ENCODE measurements around the gene ASS1. TPM values are rescaled to one million over a fixed set of nuclear protein-coding genes. Genes with fewer than 3 reads are reported as not detected.

The ASS1 gene
- polyA plus RNA-seq, 6 donors from 2014 or later: not detected

GRCh38 chr9:130424595-130425454 lies 19.9 kb upstream of the ASS1 start:
- DNase-seq (no peak), ATAC-seq (ENCODE audit: low read depth in 2 of 2) (no peak)
- peaks cover 0 to 5% (median under 1%) of the 10 kb centered on the region in 7 donors for H3K9me3 Mint-ChIP-seq
- H3K4me1 Mint-ChIP-seq: no peaks in the 10 kb centered on the region
- H3K36me3 Mint-ChIP-seq: peaks cover 0 to 3% of the 10 kb centered on the region in 2 donors
- H3K27ac Mint-ChIP-seq: no peak overlapping the region
- peaks cover 2 to 35% (median 15%) of the 10 kb centered on the region in 3 donors for H3K27me3 Mint-ChIP-seq
- H3K4me3 Mint-ChIP-seq: no peak overlapping the region

DNA sequence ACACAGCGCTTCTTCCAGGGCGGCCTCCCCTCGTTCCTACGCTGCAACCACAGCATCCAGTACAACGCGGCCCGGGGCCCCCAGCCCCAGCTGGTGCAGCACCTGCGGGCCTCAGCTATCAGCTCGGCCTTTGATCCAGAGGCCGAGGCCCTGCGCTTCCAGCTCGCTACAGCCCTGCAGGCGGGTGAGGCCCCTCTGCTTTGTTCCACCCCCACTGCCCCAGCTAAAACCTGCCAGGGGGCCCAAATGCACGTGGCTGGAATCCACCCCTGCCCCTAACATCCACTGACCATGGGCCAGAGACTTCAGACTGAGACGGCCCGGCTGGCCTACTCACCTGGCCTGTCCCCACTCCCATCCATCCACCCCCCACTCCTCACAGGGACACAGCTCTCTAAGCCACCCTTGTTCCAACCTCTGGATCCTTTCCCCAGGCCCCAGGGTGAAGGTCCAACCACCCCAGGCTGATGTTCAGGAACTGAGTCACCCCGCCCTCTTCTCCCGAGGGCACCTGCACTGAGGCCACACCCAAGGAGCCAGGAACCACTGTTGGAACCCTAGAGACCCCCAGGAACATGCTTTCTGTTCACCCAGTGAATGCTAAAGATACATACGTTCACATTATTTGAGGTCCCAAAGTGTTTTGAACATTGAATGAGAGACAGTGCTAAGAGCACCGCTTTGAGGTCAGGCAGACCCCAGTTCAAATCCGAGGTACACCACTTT lies 18.9 kb upstream of the ASS1 start:
- Mint-ChIP-seq H3K4me1 (no peaks in the 10 kb centered on the region), H3K36me3 (peaks cover 0 to 14% of the 10 kb centered on the region in 2 donors), H3K4me3 (peak overlapping the region in 1 of 8 donors; percentile 22), H3K27me3 (peaks cover 4 to 45% (median 26%) of the 10 kb centered on the region in 3 donors), H3K27ac (no peak overlapping the region), H3K9me3 (peaks cover 0 to 8% (median 5%) of the 10 kb centered on the region in 7 donors)
- no peak for ATAC-seq (ENCODE audit: low read depth in 2 of 2)
- no peak for DNase-seq

- Mint-ChIP-seq H3K27me3 (peaks cover 4 to 47% (median 26%) of the 10 kb centered on the region in 3 donors), H3K4me1 (no peaks in the 10 kb centered on the region), H3K27ac (no peak overlapping the region), H3K36me3 (peaks cover 0 to 14% of the 10 kb centered on the region in 2 donors), H3K4me3 (no peak overlapping the region), H3K9me3 (peaks cover 0 to 10% (median 5%) of the 10 kb centered on the region in 7 donors)
- ATAC-seq (ENCODE audit: low read depth in 2 of 2): no peak
- DNase-seq: no peak
These were observed 18.3 kb upstream of the ASS1 start for GRCh38 chr9:130426467-130426773.

- ATAC-seq (ENCODE audit: low read depth in 2 of 2): no peak
These were observed 17.9 kb upstream of the ASS1 start for GRCh38 chr9:130426883-130427282.

GRCh38 chr9:130427326-130427725 lies 17.4 kb upstream of the ASS1 start:
- Mint-ChIP-seq H3K4me3 (no peak overlapping the region), H3K4me1 (peaks cover 0 to 2% (median 1%) of the 10 kb centered on the region in 3 donors), H3K9me3 (peaks cover 0 to 10% (median 5%) of the 10 kb centered on the region in 7 donors), H3K27ac (no peak overlapping the region), H3K36me3 (peaks cover 0 to 14% of the 10 kb centered on the region in 2 donors), H3K27me3 (peaks cover 4 to 47% (median 29%) of the 10 kb centered on the region in 3 donors)
- DNase-seq: no peak
- ATAC-seq (ENCODE audit: low read depth in 2 of 2): no peak

More at GRCh38 chr9:130426883-130427282, 17.9 kb upstream of the ASS1 start:
- peaks cover 0 to 10% (median 5%) of the 10 kb centered on the region in 7 donors for H3K9me3 Mint-ChIP-seq
- H3K27me3 Mint-ChIP-seq: peaks cover 4 to 47% (median 28%) of the 10 kb centered on the region in 3 donors
- no peak overlapping the region for H3K27ac Mint-ChIP-seq
- H3K4me3 Mint-ChIP-seq: no peak overlapping the region
- H3K4me1 Mint-ChIP-seq: no peaks in the 10 kb centered on the region
- DNase-seq: no peak
- H3K36me3 Mint-ChIP-seq: peaks cover 0 to 14% of the 10 kb centered on the region in 2 donors

DNA sequence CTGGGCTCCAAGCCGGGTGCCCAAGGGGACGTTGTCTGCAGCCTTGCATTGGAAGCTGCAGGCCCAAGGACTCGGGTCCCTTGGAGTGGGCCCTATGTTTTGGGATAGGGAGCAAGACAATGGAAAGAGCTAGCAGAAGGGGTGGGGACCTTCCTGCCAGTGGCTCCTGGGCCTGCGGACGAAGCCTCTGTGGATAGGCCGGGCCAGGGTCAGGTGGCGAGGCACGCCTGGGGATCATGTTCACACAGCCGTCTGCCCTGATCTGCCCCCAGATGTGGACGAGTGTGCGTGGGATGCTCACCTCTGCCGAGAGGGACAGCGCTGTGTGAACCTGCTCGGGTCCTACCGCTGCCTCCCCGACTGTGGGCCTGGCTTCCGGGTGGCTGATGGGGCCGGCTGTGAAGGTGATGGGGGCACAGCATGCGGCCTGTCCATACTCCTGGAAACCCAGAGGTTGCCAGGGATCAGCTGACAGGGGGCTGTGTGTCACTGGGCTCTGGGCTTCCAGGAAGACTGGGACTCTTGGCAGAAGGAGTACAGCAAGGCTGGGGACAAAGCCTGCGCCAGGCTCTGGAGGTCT lies 16.6 kb upstream of the ASS1 start:
- H3K4me1 Mint-ChIP-seq: peaks cover 4 to 7% (median 5%) of the 10 kb centered on the region in 3 donors
- H3K36me3 Mint-ChIP-seq: peaks cover 0 to 14% of the 10 kb centered on the region in 2 donors
- no peak for ATAC-seq (ENCODE audit: low read depth in 2 of 2)
- no peak overlapping the region for H3K4me3 Mint-ChIP-seq
- H3K27ac Mint-ChIP-seq: peak overlapping the region in 1 of 6 donors; percentile 78
- H3K9me3 Mint-ChIP-seq: peaks cover 0 to 10% (median 5%) of the 10 kb centered on the region in 7 donors
- DNase-seq: no peak
- H3K27me3 Mint-ChIP-seq: peaks cover 4 to 46% (median 35%) of the 10 kb centered on the region in 3 donors

- Mint-ChIP-seq H3K27ac (peak overlapping the region in 1 of 6 donors; percentile 24), H3K4me1 (peaks cover 5 to 7% (median 7%) of the 10 kb centered on the region in 3 donors), H3K9me3 (peaks cover 0 to 10% (median 5%) of the 10 kb centered on the region in 7 donors), H3K4me3 (no peak overlapping the region), H3K36me3 (peaks cover 0 to 14% of the 10 kb centered on the region in 2 donors), H3K27me3 (peaks cover 8 to 52% (median 46%) of the 10 kb centered on the region in 3 donors)
- no peak for ATAC-seq (ENCODE audit: low read depth in 2 of 2)
- no peak for DNase-seq
These were observed 15.4 kb upstream of the ASS1 start for GRCh38 chr9:130429381-130429780.

GRCh38 chr9:130429831-130430230 lies 14.9 kb upstream of the ASS1 start:
- DNase-seq: no peak
- H3K27ac Mint-ChIP-seq: peak overlapping the region in 1 of 6 donors; percentile 24
- H3K4me1 Mint-ChIP-seq: peaks cover 5 to 8% (median 7%) of the 10 kb centered on the region in 3 donors
- H3K27me3 Mint-ChIP-seq: peaks cover 10 to 52% (median 50%) of the 10 kb centered on the region in 3 donors
- H3K9me3 Mint-ChIP-seq: peaks cover 0 to 10% (median 5%) of the 10 kb centered on the region in 7 donors
- H3K36me3 Mint-ChIP-seq: peaks cover 0 to 14% of the 10 kb centered on the region in 2 donors
- no peak overlapping the region for H3K4me3 Mint-ChIP-seq
- ATAC-seq (ENCODE audit: low read depth in 2 of 2): no peak

DNA sequence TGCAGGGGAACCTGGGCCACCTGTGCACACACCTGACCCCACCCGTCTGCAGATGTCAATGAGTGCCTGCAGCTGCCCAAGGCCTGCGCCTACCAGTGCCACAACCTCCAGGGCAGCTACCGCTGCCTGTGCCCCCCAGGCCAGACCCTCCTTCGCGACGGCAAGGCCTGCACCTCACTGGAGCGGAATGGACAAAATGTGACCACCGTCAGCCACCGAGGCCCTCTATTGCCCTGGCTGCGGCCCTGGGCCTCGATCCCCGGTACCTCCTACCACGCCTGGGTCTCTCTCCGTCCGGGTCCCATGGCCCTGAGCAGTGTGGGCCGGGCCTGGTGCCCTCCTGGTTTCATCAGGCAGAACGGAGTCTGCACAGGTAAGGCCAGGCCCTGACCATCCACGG lies 14.5 kb upstream of the ASS1 start:
- H3K27ac Mint-ChIP-seq: no peak overlapping the region
- no peak for DNase-seq
- ATAC-seq (ENCODE audit: low read depth in 2 of 2): no peak
- peaks cover 13 to 55% (median 55%) of the 10 kb centered on the region in 3 donors for H3K27me3 Mint-ChIP-seq
- H3K4me3 Mint-ChIP-seq: no peak overlapping the region
- H3K36me3 Mint-ChIP-seq: peaks cover 0 to 14% of the 10 kb centered on the region in 2 donors
- H3K4me1 Mint-ChIP-seq: peaks cover 5 to 8% (median 7%) of the 10 kb centered on the region in 3 donors
- H3K9me3 Mint-ChIP-seq: peaks cover 0 to 10% (median 5%) of the 10 kb centered on the region in 7 donors

DNA sequence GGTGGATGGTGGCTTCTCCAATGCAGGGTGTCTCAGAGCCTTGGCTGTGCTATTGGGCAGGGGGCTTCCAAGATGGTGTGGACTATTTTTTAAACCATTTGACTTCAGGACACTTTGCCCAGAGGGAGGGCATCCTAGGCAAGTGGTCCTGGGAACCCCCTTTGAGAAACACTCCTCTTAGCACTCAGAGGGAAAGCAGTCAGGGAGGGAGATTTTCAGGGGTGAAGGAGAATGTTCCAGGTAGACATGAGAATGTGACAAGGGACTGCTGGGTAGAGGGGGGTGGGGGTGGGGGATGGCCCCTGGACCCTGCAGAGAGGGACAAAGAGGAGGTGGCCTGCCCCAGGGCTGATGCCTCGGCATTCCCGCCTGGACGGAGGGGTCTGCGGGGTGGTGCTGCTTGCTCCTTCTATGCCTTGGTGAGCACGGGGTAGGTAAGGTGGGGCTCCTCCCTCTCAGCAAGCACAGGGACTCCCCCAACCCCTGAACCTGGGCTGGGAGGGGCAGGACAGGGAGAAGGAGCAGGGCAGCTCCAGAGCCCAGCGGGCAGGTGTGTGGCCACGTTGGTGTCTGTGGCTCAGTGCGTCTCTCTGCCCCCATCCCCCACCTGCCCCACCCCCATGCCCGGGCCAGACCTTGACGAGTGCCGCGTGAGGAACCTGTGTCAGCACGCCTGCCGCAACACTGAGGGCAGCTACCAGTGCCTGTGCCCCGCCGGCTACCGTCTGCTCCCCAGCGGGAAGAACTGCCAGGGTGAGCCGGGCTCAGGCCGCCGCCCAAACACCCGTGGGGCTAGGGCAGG lies 13.8 kb upstream of the ASS1 start:
- peaks cover 0 to 14% of the 10 kb centered on the region in 2 donors for H3K36me3 Mint-ChIP-seq
- H3K4me1 Mint-ChIP-seq: peaks cover 5 to 8% (median 7%) of the 10 kb centered on the region in 3 donors
- ATAC-seq (ENCODE audit: low read depth in 2 of 2): no peak
- no peak overlapping the region for H3K27ac Mint-ChIP-seq
- H3K4me3 Mint-ChIP-seq: no peak overlapping the region
- no peak for DNase-seq
- H3K9me3 Mint-ChIP-seq: peaks cover 0 to 10% (median 5%) of the 10 kb centered on the region in 7 donors
- peaks cover 16 to 62% (median 58%) of the 10 kb centered on the region in 3 donors for H3K27me3 Mint-ChIP-seq

DNA sequence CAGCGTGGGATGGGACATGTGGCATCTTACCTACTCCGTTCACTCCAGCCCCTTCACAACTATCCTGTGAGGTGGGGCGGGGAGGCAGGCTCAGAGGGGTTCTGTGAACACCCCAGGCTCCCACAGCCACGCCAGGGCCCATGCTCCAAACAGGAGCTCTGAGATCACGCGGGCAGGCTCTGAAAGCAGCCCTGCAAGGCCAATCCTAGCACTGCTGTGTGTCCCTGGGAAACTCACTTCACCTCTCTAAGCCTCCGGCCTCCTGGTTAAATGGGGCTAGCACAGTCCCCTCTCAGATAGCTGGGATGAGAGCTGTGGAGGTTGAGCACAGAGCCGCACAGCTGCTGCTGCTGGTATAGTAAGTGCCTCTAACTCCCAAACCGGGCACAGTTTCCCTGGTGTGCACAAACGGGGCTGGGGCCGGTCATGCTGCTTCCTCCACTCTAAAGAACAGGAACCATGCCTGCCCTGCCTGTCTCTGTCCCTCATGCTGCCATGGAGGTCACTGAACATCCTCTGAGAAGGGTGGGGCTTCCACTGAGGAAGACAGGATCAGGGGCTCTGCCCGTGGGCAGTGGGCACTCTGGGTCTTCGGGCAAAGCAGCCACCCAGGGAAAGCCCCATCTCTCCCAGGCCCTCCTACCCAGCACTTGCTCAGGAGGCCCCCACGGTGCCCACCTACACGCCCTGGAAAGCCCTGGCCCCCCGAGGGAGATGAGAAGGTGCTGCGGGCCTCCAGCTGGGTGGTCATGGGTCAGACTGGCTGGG lies 13.0 kb upstream of the ASS1 start:
- peaks cover 0 to 14% of the 10 kb centered on the region in 2 donors for H3K36me3 Mint-ChIP-seq
- DNase-seq (no peak), ATAC-seq (ENCODE audit: low read depth in 2 of 2) (no peak)
- no peak overlapping the region for H3K4me3 Mint-ChIP-seq
- H3K4me1 Mint-ChIP-seq: peaks cover 5 to 8% (median 7%) of the 10 kb centered on the region in 3 donors
- H3K9me3 Mint-ChIP-seq: peaks cover 0 to 10% (median 5%) of the 10 kb centered on the region in 7 donors
- H3K27ac Mint-ChIP-seq: no peak overlapping the region
- peaks cover 23 to 66% (median 63%) of the 10 kb centered on the region in 3 donors for H3K27me3 Mint-ChIP-seq

GRCh38 chr9:130432362-130432761 lies 12.4 kb upstream of the ASS1 start:
- ATAC-seq (ENCODE audit: low read depth in 2 of 2): no peak
- Mint-ChIP-seq H3K9me3 (peaks cover 0 to 10% (median 5%) of the 10 kb centered on the region in 7 donors), H3K4me1 (peaks cover 5 to 8% (median 7%) of the 10 kb centered on the region in 3 donors), H3K36me3 (peaks cover 0 to 14% of the 10 kb centered on the region in 2 donors), H3K4me3 (peak overlapping the region in 4 of 8 donors; percentile 26 to 52 (median 38)), H3K27ac (no peak overlapping the region), H3K27me3 (peaks cover 28 to 69% (median 67%) of the 10 kb centered on the region in 3 donors)
- DNase-seq: no peak

Measured in naive B cell (primary cell).